Skeletal muscle satellite cell (primary cell): ENCODE results near the gene CA5A.
"Not testable (repeated sequence)": the region's sequence is repeated elsewhere in the genome, so short reads cannot be mapped to it uniquely, and the experiment has no call there.

Source experiments
- H3K27me3 ChIP-seq: 2 replicates; pipeline ENCODE4 v1.7.0; 2013; ENCODE audit warnings: low read length; ENCODE audit not compliant: control insufficient read depth, insufficient read depth
- H3K36me3 ChIP-seq: 2 replicates; pipeline ENCODE4 v1.7.0; 2013; ENCODE audit warnings: mild to moderate bottlenecking, control low read depth, low read length; ENCODE audit not compliant: insufficient read depth
- H3K4me1 ChIP-seq: 2 replicates; pipeline ENCODE4 v1.7.0; 2013; ENCODE audit warnings: low read length; ENCODE audit not compliant: control insufficient read depth, insufficient read depth
- H3K4me2 ChIP-seq: 2 replicates; pipeline ENCODE4 v1.7.0; 2013; ENCODE audit warnings: mild to moderate bottlenecking, low read length
- H3K4me3 ChIP-seq: 2 replicates; pipeline ENCODE4 v1.7.0; 2013; ENCODE audit warnings: low read length
- H3K9ac ChIP-seq: 2 replicates; pipeline ENCODE4 v1.7.0; 2013; ENCODE audit warnings: mild to moderate bottlenecking, low read depth, low read length, moderate library complexity
- H3K9me3 ChIP-seq: replicated peaks from 2 replicates; pipeline ENCODE4 v1.7.0; 2013; ENCODE audit warnings: mild to moderate bottlenecking, control low read depth, low read length

Gene CA5A

DNA sequence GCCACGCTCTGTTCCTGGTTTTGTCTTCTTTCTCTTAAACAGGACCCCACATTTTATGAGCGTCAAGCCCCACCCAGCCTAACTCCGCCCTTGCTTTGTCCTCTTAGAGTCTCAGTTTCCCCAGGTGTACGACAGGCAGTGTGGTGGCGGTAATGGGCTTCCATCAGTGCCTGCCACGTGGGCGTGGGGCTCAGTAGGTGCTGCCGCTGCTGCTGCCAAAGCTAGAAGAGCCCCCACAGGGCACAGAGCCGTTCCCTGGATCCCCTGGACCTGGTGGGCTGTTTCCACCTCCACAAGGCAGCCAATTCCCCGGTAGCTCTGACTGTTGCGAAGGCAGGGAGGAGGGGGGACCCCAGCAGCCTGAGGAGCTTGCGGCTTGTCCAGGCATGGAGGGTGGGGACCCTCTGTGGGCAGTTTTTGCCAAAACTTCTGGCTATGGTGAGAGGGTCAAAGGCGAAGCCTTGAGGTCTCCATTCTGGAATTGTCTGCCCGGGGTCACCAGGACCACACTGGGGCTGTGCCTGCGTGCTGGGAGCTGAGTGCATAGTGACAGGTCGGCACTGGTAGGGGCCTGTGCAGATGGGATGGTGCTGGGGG, 39.3 kb downstream of the CA5A start:
- H3K4me2 ChIP-seq, H3K27me3 ChIP-seq, H3K9ac ChIP-seq, H3K36me3 ChIP-seq, H3K4me3 ChIP-seq, H3K9me3 ChIP-seq: not testable (repeated sequence)
- peaks cover 25% of the 10 kb centered on the region for H3K4me1 ChIP-seq

DNA sequence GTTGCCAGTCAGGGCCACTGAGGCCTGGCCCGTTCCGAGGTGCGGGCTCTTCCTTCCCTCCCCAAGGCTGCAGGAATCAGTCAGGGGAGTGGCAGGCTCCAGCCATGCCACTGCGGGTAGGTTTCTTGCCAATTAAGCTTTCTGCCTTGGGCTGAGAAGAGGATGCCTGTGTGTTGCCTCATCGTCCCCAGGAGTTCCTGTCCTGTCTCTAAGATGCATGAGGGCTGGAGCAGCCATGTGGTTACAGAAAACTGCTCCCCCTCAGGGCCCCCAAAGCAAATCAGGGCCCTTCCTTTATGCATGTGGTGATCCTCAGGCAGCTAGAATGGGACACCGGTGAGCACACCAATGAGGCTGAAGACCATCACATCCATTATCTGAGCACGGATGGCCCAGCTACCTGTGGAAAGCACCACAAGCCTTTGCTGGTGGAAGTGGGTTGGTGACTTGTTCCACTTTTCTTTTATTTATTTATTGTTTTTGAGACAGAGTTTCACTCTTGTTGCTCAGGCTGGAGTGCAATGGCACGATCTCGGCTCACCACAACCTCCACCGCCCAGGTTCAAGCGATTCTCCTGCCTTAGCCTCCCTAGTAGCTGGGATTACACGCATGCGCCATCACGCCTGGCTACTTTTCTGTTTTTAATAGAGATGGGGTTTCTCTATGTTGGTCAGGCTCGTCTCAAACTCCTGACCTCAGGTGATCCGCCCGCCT, 40.0 kb downstream of the CA5A start:
- peaks cover 25% of the 10 kb centered on the region for H3K4me1 ChIP-seq
- H3K9me3 ChIP-seq, H3K36me3 ChIP-seq, H3K4me2 ChIP-seq, H3K4me3 ChIP-seq, H3K9ac ChIP-seq, H3K27me3 ChIP-seq: not testable (repeated sequence)

DNA sequence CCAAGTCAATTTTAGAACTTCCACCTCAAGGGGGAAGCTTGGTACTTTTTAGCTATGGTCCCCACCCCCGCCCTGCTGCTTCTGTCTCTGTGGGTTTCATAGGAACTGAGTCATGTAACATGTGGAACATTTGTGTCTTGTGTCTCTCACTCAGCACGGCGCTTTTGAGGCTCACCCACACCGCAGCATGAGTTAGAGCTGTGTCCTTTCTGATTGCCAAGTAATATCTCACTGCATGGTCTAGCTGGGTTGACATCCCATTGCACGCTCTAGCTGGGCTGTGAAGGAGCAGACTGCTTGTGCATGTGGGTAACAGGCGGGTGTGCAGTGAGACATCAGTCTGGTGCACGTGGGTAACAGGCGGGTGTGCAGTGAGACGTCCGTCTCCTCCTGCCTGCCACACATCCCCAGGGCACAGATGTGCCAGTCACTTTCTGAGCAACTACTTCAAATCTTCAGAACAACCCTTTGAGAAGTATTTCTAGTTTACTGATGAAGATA, 40.6 kb downstream of the CA5A start:
- Histone ChIP-seq H3K36me3 (no peaks in the 10 kb centered on the region), H3K4me2 (no peak overlapping the region), H3K4me1 (peaks cover 25% of the 10 kb centered on the region), H3K27me3 (peaks cover 6% of the 10 kb centered on the region), H3K9ac (no peak overlapping the region), H3K4me3 (no peak overlapping the region), H3K9me3 (no peaks in the 10 kb centered on the region)

GRCh38 chr16:87894005-87894404, 42.3 kb downstream of the CA5A start:
- peaks cover 25% of the 10 kb centered on the region for H3K4me1 ChIP-seq
- H3K9ac ChIP-seq, H3K36me3 ChIP-seq, H3K27me3 ChIP-seq, H3K4me3 ChIP-seq, H3K9me3 ChIP-seq: not testable (repeated sequence)
- H3K4me2 ChIP-seq = peak overlapping the region; percentile 50

DNA sequence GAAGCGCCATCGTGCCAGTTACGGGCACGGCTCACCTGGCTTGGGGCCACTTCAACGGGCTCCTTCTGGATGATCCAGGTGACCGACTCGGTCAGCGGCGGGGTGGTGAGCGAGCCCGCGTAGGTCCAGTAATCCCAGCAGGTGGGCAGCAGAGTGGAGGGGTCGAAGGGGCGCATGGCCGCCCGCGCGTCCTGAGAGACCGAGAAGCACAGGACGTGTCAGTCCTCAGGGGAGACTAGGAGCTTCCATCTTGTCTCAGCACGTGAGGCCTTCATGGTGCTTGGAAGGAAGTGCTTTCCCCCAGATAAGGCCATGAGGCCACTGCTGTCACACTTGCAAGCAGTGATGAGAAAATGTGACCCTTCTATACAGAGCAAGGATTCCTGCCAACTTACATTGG, 44.6 kb downstream of the CA5A start:
- Histone ChIP-seq H3K9ac (no peak overlapping the region), H3K4me3 (no peak overlapping the region), H3K27me3 (no peaks in the 10 kb centered on the region), H3K36me3 (no peaks in the 10 kb centered on the region), H3K4me1 (peaks cover 25% of the 10 kb centered on the region), H3K9me3 (no peaks in the 10 kb centered on the region), H3K4me2 (no peak overlapping the region)

DNA sequence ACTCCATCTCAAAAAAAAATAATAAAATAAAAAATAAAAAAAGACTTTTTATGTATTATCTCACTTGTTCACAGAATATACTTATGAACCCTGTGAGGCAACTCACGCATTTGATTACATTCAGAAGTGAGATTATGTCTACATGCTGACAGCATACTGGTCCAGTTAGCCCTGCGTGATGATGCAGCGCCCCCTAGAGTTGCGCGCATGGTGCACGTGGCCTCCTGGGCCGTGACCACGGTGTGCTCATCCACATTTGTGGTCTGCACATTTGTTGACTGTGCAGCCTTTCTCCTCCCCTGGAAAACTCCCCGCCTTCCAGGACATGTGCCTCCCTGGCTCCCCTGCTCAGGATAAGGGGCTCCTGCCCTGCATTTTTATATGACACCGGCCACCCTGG, 46.6 kb downstream of the CA5A start:
- not testable (repeated sequence) for H3K9me3 ChIP-seq, H3K27me3 ChIP-seq, H3K4me2 ChIP-seq, H3K4me3 ChIP-seq, H3K9ac ChIP-seq, H3K36me3 ChIP-seq
- H3K4me1 ChIP-seq = peaks cover 12% of the 10 kb centered on the region

DNA sequence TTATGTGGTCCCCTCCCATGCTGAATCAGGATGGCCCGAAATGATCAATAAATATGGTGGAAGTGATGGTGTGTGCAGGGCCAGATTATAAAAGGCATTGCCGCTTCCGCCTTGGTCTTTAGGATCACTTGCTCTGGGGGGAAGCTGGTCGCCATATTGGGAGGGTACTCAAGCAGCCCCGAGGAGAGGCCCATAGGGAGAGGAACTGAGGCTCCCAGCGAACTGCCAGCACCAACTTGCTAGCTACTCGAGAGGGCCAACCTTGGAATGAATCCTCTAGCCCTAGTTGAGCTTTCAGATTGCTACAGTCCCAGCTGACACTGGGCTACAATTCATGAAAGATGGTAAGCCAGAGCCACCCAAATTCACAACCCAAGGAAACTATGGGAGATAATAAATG, 48.0 kb downstream of the CA5A start:
- not testable (repeated sequence) for H3K9ac ChIP-seq, H3K4me3 ChIP-seq, H3K4me1 ChIP-seq, H3K27me3 ChIP-seq, H3K9me3 ChIP-seq, H3K36me3 ChIP-seq, H3K4me2 ChIP-seq

GRCh38 chr16:87887931-87888330, 48.4 kb downstream of the CA5A start:
- H3K4me2 ChIP-seq, H3K9me3 ChIP-seq, H3K9ac ChIP-seq, H3K4me3 ChIP-seq, H3K36me3 ChIP-seq, H3K27me3 ChIP-seq, H3K4me1 ChIP-seq: not testable (repeated sequence)

- peaks cover 24% of the 10 kb centered on the region for H3K27me3 ChIP-seq
- not testable (repeated sequence) for H3K4me3 ChIP-seq, H3K36me3 ChIP-seq, H3K4me2 ChIP-seq, H3K9ac ChIP-seq, H3K9me3 ChIP-seq, H3K4me1 ChIP-seq
Observed at GRCh38 chr16:87885371-87885967, 50.9 kb downstream of the CA5A start.

DNA sequence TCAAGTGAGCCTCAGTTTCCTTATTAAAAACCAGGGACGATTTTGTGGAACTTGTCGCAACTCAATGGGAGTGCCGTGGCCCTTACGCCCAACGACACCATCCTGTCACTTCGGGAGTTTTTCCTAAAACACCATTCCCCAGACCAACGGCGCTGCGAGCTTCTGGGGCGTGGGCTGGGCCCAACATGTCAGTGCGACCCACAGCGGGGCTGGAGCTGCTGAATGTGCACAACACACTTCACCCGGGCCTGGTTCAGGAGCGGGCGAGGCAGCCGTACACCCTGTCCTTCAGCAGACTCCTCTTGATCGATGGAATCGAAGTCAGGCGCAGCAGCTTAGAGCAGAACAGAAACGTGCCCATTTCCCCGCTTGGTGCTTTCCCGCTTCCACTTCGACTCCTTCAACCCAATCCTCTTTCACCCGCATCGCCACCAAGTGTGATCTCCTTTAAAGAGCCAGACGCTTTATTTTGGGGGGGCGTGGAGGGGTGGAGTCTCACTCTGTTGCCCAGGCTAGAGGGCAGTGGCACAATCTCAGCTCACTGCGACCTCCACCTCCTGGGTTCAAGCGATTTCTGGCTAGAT, 53.8 kb downstream of the CA5A start:
- no peaks in the 10 kb centered on the region for H3K36me3 ChIP-seq
- no peak overlapping the region for H3K4me3 ChIP-seq
- no peaks in the 10 kb centered on the region for H3K9me3 ChIP-seq
- peaks cover 31% of the 10 kb centered on the region for H3K27me3 ChIP-seq
- no peaks in the 10 kb centered on the region for H3K4me1 ChIP-seq
- no peak overlapping the region for H3K9ac ChIP-seq
- no peak overlapping the region for H3K4me2 ChIP-seq

DNA sequence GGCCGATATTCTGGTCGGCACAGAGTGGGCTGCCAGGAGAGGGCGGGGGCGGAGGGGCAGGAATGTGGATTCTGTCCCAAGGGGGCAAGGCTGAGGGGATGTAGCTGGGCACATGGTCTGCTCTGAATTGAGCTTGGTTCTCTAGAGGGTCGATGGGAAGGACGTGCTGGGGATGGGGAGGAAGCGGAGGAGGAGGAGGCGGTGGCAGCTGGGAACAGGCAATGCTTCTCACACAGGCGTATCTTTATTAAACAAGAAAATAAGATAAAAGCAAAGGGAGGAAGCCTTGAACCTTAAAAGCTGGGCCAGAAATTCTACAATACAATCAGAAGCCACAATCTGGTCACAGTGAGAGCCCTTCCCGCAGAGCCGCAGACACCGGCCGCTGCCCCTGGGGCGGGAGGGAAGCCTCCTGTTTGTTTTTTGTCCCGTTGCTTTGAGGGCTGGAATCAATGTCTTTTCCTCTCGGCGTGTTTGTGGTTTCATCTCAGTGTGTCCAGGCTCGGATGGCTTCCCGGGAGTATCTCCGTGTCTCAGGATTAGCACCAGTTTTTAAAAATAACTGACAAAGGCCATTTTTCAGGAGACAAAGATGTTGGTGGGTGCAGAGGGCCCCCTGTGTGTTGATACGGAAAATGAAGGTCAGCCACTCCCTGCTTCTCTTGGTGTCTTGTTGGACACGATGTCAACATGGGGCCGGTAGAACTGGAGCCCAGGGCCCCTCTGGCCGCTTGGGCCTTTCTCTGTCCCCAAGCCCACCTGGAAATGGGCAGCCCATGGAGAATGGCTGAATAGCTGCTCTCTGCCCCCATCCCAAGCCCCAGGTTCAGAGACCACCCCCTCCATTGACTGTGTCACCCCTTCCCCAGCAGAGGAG, 54.8 kb downstream of the CA5A start:
- Histone ChIP-seq H3K4me3 (no peak overlapping the region), H3K9ac (no peak overlapping the region), H3K4me2 (no peak overlapping the region), H3K36me3 (no peaks in the 10 kb centered on the region), H3K27me3 (peaks cover 31% of the 10 kb centered on the region), H3K9me3 (no peaks in the 10 kb centered on the region), H3K4me1 (no peaks in the 10 kb centered on the region)
